Measurements from ENCODE around the gene DOCK9. TPM values are rescaled to one million over a fixed set of nuclear protein-coding genes. Genes with fewer than 3 reads are reported as not detected.
"Not testable (repeated sequence)": the region's sequence is repeated elsewhere in the genome, so short reads cannot be mapped to it uniquely, and the experiment has no call there.

Gene DOCK9
- total RNA-seq, 3 donors from 2014 or later = 25.8 to 34.9 (median 28.4) TPM

DNA sequence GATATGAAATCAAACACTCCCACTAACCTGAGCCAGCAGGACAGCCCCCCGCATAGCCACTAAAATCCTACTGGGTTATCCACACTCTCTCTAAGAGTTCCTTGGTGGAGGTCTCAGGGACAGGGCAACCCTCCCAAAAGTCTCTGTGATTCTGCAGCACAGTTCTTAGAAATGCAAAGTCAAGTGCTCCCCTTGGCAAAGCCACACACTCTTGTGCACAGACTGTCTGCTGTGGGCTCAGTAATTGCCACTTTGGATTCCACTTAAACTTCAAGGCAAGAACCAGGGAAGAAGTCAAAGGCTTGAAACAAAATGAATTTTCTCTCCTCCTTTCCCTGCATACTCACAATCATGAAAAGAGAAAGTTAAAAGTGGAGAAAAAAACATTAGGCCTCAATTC is 61.5 kb downstream of the DOCK9 start:
- ATAC-seq (no peak), DNase-seq (no peak)
- peaks cover 47% of the 10 kb centered on the region for H3K4me1 Mint-ChIP-seq (ENCODE audit: low read depth)
- no peaks in the 10 kb centered on the region for H3K27me3 Mint-ChIP-seq (ENCODE audit: low read depth)
- H3K9me3 Mint-ChIP-seq = no peaks in the 10 kb centered on the region
- peaks cover 37% of the 10 kb centered on the region for H3K36me3 Mint-ChIP-seq (ENCODE audit: insufficient read depth)
- no peak overlapping the region for H3K4me3 Mint-ChIP-seq

DNA sequence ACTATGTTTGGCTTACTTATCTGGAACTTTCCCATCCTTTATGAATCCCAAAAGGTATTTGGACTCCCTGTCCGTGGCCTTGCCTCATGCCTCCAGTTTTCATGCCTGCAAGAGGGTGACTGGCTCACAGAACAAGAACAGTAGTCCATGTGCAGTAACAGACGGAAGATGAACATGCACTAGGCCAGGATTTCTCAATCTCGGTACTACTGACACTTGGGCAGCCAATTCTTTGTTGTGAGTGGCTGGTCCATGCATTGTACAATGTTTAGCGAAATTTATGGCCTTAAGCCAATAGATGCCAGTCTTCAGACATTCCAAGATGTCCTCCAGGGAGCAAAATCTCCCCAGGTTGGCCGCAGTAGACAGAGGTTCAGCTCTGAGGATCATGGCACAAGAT is 61.9 kb downstream of the DOCK9 start:
- ATAC-seq (no peak), DNase-seq (no peak)
- Mint-ChIP-seq H3K4me1 (ENCODE audit: low read depth) (peaks cover 48% of the 10 kb centered on the region), H3K4me3 (no peak overlapping the region), H3K27me3 (ENCODE audit: low read depth) (no peaks in the 10 kb centered on the region), H3K9me3 (no peaks in the 10 kb centered on the region), H3K36me3 (ENCODE audit: insufficient read depth) (peaks cover 34% of the 10 kb centered on the region)

DNA sequence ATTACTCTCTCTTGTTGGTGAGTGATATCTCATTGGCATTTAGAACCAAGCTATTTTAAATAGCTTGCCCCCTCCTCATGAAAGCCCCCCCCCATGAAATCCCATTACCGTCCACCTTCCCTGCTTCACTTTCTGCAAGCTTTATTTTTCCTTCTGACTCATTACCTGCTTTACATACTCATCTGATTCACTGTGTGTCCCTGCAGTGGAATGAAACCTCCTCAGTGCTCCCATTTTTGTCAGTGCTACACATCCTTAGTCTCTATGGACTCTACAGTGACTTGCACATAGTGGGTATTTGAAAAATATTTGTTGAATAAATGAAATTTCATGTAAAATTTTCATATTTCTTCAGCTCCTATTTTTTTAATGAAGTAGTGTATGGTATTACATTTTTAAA is 62.3 kb downstream of the DOCK9 start:
- Mint-ChIP-seq H3K4me3 (no peak overlapping the region), H3K27me3 (ENCODE audit: low read depth) (no peaks in the 10 kb centered on the region), H3K4me1 (ENCODE audit: low read depth) (peaks cover 48% of the 10 kb centered on the region), H3K36me3 (ENCODE audit: insufficient read depth) (peaks cover 31% of the 10 kb centered on the region), H3K9me3 (no peaks in the 10 kb centered on the region)
- DNase-seq (no peak), ATAC-seq (no peak)

DNA sequence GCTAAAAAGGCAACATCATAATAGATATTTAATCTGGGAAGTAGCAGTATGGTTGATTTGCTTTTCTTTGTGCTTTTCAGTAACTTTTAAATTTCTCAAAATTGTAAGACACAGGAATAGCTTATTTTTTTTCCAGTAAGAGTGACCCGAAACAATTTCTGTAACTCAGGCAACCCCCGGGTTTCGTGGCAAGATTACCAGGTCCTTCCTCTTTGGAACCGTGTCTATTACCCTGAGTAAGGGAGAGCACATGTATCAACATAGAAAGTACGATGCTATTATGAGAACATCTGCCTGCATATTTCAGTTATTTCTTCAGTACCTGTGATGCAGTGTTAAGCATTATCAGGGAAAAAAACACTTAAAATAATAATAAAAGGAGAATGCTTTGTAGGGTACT is 64.1 kb downstream of the DOCK9 start:
- ATAC-seq (no peak), DNase-seq (no peak)
- no peaks in the 10 kb centered on the region for H3K27me3 Mint-ChIP-seq (ENCODE audit: low read depth)
- H3K36me3 Mint-ChIP-seq (ENCODE audit: insufficient read depth) = peaks cover 25% of the 10 kb centered on the region
- no peak overlapping the region for H3K4me3 Mint-ChIP-seq
- H3K4me1 Mint-ChIP-seq (ENCODE audit: low read depth) = peaks cover 48% of the 10 kb centered on the region
- no peaks in the 10 kb centered on the region for H3K9me3 Mint-ChIP-seq

DNA sequence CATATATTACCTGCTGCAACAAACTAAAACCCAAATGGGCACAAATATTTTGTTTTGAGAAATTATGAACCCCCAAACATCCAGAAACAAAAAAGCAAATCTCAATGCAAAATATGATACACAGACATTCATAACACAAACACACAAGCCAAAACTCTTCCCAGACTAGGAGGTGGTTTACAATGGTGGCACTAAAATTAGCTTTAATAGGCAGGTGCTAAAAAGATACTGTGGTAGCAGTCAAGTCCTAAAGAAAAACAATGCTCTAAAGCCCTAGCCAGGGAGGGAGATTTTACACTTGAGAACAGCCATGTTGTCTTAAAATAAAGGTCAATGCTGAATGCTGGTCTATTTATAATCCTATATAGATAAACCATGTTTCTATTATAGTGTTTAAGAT is 65.0 kb downstream of the DOCK9 start:
- DNase-seq (no peak), ATAC-seq (no peak)
- Mint-ChIP-seq H3K27me3 (ENCODE audit: low read depth) (no peaks in the 10 kb centered on the region), H3K36me3 (ENCODE audit: insufficient read depth) (peaks cover 20% of the 10 kb centered on the region), H3K4me3 (no peak overlapping the region), H3K9me3 (no peaks in the 10 kb centered on the region), H3K4me1 (ENCODE audit: low read depth) (peaks cover 42% of the 10 kb centered on the region)

DNA sequence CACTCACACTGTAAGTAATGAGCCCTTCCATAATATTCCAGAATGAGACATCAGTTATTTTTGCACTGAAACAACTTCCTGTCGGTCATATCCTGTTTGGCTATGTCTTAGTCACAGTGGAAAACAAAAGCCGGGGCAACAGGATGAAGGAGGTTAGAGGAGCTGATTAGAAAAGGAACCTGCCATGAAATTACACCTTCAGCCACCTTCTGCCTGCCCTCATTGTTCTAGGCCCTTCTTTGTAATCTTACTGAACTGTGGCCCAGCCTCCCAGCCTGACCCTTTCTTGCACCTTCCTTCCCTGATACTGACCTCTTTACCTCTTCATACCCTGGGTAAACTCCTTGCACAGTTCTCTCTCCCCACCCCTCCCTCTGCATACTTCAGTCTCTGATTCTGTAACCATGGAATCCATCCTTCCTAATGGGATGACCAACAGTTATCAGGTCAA is 67.3 kb downstream of the DOCK9 start:
- H3K4me1 Mint-ChIP-seq (ENCODE audit: low read depth) = peaks cover 49% of the 10 kb centered on the region

DNA sequence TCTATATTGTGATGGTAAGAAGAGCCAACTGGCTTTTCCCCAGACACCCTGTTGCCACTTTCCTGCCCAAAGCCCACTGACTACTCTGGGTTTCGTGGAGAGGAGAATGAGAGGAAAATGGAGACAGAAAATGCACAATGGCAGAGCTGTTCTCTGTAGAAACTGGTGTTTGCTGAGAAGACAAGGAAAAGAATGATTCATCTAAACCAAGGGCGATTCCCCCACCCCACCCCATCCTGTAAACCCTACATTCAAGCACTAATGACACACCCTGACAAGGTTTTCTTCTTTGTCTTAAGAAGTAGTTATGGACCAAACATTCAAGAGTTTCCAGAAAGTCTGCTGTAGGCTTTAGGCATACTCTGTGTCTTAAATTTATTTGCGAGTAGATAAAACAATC is 68.8 kb downstream of the DOCK9 start:
- H3K27me3 Mint-ChIP-seq (ENCODE audit: low read depth) = no peaks in the 10 kb centered on the region
- peak; percentile 66 to 74 for ATAC-seq
- no peak overlapping the region for H3K4me3 Mint-ChIP-seq
- peaks cover 54% of the 10 kb centered on the region for H3K4me1 Mint-ChIP-seq (ENCODE audit: low read depth)
- peaks cover 23% of the 10 kb centered on the region for H3K36me3 Mint-ChIP-seq (ENCODE audit: insufficient read depth)
- no peak for DNase-seq
- no peaks in the 10 kb centered on the region for H3K9me3 Mint-ChIP-seq

More for the DNA sequence above, 67.3 kb downstream of the DOCK9 start:
- peak; percentile 83 to 85 for ATAC-seq
- no peaks in the 10 kb centered on the region for H3K27me3 Mint-ChIP-seq (ENCODE audit: low read depth)
- peaks cover 22% of the 10 kb centered on the region for H3K36me3 Mint-ChIP-seq (ENCODE audit: insufficient read depth)
- H3K9me3 Mint-ChIP-seq = no peaks in the 10 kb centered on the region
- DNase-seq = peak; percentile 15
- peak overlapping the region; percentile 20 for H3K4me3 Mint-ChIP-seq

DNA sequence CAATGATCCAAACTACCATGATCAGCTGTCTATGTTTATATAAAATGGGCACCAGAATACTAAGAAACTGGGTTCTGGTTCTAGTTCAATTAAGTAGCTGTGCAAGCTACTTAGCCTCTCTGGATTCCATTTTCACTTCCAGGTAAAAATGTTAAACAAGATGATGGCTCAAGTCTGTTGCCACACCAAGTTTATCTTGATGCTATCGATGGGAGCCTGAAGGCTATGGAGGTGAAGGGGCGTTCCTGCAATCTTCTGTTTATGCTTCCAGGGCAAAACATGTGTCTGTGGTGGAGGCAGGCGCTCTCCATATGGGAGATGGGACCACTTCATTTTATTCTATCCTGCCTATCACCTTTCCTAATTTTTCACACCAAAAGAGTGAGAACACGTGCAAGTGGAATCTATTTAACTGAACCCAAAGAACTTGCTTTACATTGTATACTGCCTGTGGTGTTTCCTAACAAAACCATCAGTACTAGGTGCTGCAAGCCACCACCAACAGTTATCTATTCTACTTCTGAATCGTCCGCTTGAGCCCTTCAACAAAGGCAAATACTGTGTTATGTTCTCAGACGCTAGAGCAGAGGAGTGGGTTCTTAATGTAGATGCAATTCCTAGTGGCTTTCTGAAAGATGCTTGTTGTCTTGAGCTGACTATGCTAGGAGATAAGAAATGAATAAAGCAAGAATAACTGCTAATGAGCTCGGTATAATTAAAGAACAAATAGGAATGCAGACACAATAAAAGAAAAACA is 70.9 kb downstream of the DOCK9 start:
- H3K36me3 Mint-ChIP-seq (ENCODE audit: insufficient read depth) = peaks cover 29% of the 10 kb centered on the region
- no peaks in the 10 kb centered on the region for H3K27me3 Mint-ChIP-seq (ENCODE audit: low read depth)
- DNase-seq (no peak), ATAC-seq (no peak)
- no peaks in the 10 kb centered on the region for H3K9me3 Mint-ChIP-seq
- H3K4me1 Mint-ChIP-seq (ENCODE audit: low read depth) = peaks cover 41% of the 10 kb centered on the region
- no peak overlapping the region for H3K4me3 Mint-ChIP-seq

DNA sequence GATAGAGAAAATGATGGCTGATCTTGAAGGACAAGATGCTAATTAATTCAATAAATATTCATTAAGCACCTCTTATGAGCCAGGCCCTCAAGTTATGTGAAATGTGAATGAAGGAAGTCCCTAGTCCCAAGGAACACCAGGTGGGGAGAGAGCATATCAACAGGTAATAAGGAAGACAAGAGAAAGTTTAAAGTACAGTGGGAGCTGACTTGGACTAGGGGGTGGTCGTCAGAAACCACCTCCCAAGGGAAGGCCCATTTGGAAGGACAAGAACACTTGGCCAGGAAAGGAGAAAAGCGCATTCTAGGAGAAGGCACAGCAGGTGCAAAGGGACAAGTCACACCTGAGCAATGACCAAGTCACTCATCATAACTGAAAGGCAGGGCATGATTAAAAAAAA is 72.7 kb downstream of the DOCK9 start:
- peaks cover 39% of the 10 kb centered on the region for H3K36me3 Mint-ChIP-seq (ENCODE audit: insufficient read depth)
- H3K4me1 Mint-ChIP-seq (ENCODE audit: low read depth) = peaks cover 30% of the 10 kb centered on the region
- no peaks in the 10 kb centered on the region for H3K9me3 Mint-ChIP-seq
- no peaks in the 10 kb centered on the region for H3K27me3 Mint-ChIP-seq (ENCODE audit: low read depth)
- ATAC-seq (peak in 1 of 2 donors; percentile 23), DNase-seq (no peak)
- H3K4me3 Mint-ChIP-seq = no peak overlapping the region

DNA sequence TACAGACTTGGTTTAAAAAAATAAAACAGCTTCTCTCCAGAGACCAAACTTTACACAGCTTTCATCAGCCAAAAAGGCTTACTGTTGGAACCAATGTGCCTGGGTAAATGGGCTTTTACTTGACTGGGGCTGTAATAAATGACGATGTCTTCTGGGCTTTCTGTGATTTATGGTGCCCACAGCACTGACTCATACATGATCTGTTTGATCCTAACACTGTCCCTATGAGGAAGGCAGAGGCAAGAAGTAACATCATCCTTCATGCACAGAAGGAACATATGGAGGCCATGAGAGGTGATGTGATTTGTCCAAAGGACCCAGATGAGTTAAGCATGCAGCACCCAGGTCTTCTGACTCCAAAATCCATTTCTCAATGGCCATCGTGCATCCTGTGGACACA is 77.4 kb downstream of the DOCK9 start:
- Mint-ChIP-seq H3K9me3 (no peaks in the 10 kb centered on the region), H3K27me3 (ENCODE audit: low read depth) (no peaks in the 10 kb centered on the region), H3K4me3 (no peak overlapping the region), H3K4me1 (ENCODE audit: low read depth) (peaks cover 8% of the 10 kb centered on the region), H3K36me3 (ENCODE audit: insufficient read depth) (peaks cover 53% of the 10 kb centered on the region)
- DNase-seq (no peak), ATAC-seq (no peak)

DNA sequence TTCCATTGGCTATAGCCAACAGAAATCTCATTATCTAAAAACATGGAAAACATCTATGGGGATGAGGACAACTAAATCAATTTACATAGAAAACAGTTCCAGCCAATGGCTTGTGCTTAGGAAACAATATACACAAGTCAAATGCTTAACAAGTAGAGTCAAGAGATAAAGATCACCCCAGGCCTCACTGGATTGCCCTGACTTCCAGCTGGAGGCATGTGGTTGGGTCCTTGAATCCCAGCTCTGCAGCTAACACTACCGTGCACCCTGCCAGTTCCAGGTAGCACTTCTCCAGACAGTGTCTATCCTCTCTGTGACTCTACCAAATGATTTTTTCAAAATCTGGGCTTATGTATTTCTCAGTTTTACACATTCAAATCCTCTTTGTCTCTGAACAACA is 80.2 kb downstream of the DOCK9 start:
- no peak for ATAC-seq
- Mint-ChIP-seq H3K4me3 (no peak overlapping the region), H3K4me1 (ENCODE audit: low read depth) (peaks cover 2% of the 10 kb centered on the region), H3K36me3 (ENCODE audit: insufficient read depth) (peaks cover 48% of the 10 kb centered on the region), H3K9me3 (no peaks in the 10 kb centered on the region), H3K27me3 (ENCODE audit: low read depth) (no peaks in the 10 kb centered on the region)
- DNase-seq = no peak

DNA sequence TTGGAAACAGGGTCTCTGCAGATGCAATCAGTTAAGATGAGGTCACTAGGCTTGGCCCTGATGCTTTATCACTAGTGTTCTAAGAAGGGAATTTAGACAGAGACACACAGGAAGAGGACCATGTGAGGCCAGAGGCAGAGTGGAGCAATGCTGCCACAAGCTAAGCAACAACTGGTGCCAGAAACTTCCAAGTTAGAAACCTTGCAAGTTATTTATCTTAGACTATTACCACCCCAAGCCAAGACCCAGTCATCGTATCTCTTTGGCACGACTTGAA is 81.1 kb downstream of the DOCK9 start:
- peaks cover 2% of the 10 kb centered on the region for H3K4me1 Mint-ChIP-seq (ENCODE audit: low read depth)
- no peak overlapping the region for H3K4me3 Mint-ChIP-seq
- H3K27me3 Mint-ChIP-seq (ENCODE audit: low read depth) = no peaks in the 10 kb centered on the region
- DNase-seq = no peak
- no peak for ATAC-seq
- no peaks in the 10 kb centered on the region for H3K9me3 Mint-ChIP-seq
- peaks cover 46% of the 10 kb centered on the region for H3K36me3 Mint-ChIP-seq (ENCODE audit: insufficient read depth)

DNA sequence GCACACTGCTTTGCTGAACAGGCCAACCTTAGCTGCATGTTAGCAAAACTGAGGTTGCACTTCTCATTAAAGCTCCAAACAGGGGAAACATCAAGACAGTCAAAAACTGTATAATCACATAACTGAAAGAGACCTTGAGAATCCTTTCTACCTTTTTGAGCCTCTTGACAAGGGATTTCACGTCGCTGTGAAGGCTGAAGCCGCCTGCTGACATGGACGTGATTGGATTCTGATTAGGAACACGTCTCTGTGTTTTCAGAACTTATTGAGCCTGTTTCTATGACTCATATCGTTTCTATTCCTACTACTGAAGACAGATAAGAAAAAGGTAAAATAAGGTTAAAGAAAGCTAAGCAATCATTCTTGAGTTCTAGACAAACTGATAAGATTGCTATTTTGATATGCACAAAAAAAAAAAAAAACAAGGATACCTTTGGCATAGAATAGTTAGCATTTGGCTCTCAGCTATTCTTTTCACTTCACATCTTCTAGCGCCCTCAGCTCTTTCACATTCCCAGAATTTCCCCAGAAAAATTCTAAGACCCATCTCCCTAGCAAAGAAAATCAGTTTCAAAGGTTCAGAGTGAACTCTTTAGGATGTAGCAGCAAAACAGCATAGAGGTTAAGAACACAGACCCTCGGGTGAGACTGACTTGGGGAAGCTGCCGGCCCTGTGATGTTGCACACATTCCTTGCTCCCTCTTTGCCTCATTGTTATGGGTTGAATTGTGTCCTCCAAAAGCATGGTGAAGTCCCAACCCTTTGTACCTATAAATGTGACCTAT is 81.6 kb downstream of the DOCK9 start:
- DNase-seq (no peak), ATAC-seq (no peak)
- Mint-ChIP-seq H3K36me3 (ENCODE audit: insufficient read depth) (peaks cover 44% of the 10 kb centered on the region), H3K27me3 (ENCODE audit: low read depth) (no peaks in the 10 kb centered on the region), H3K9me3 (no peaks in the 10 kb centered on the region), H3K4me3 (no peak overlapping the region), H3K4me1 (ENCODE audit: low read depth) (peaks cover 2% of the 10 kb centered on the region)

DNA sequence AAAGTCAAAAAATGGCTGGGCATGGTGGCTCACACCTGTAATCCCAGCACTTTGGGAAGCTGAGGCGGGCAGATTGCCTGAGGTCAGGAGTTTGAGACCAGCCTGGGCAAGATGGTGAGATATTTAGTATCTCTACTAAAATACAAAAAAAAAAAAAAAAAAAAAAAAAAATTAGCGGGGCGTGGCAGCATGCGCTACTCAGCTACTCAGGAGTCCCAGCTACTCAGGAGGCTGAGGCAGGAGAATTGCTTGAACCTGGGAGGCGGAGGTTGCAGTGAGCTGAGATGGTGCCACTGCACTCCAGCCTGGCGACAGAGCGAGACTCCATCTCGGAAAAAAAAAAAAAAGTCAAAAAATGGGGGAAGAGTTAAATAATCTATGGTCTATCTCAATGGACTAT is 83.0 kb downstream of the DOCK9 start:
- H3K9me3 Mint-ChIP-seq; DNase-seq; H3K4me3 Mint-ChIP-seq; ATAC-seq; H3K27me3 Mint-ChIP-seq (ENCODE audit: low read depth): not testable (repeated sequence)
- Mint-ChIP-seq H3K36me3 (ENCODE audit: insufficient read depth) (peaks cover 37% of the 10 kb centered on the region), H3K4me1 (ENCODE audit: low read depth) (peaks cover 14% of the 10 kb centered on the region)

DNA sequence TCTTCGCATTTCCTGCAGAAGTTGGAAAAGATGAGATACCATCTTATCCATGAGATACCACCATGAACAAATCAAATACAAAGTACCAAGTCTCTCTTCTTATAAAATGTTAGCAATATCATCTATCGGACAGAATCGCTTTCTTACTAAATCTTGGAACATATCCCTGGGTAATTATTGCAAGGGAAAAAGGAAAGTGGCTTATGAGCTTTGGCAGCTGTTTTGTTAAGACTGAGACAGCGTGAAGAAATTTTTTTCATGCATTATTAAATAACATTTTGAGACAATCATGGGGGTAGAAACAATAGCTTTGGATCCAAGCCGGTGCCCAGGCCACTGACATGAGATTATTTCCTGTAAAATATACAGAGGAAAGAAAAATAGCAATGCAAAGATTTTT is 84.5 kb downstream of the DOCK9 start:
- Mint-ChIP-seq H3K4me3 (no peak overlapping the region), H3K36me3 (ENCODE audit: insufficient read depth) (peaks cover 38% of the 10 kb centered on the region), H3K9me3 (no peaks in the 10 kb centered on the region), H3K27me3 (ENCODE audit: low read depth) (no peaks in the 10 kb centered on the region), H3K4me1 (ENCODE audit: low read depth) (peaks cover 19% of the 10 kb centered on the region)
- DNase-seq = no peak
- ATAC-seq = no peak
